Measurements from ENCODE around the gene ARFRP1. TPM values are rescaled to one million over a fixed set of nuclear protein-coding genes. Genes with fewer than 3 reads are reported as not detected.
"Not testable (repeated sequence)": the region's sequence is repeated elsewhere in the genome, so short reads cannot be mapped to it uniquely, and the experiment has no call there.

The ARFRP1 gene
- polyA plus RNA-seq, 3 donors = 18.2 to 31.1 (median 20.7) TPM

DNA sequence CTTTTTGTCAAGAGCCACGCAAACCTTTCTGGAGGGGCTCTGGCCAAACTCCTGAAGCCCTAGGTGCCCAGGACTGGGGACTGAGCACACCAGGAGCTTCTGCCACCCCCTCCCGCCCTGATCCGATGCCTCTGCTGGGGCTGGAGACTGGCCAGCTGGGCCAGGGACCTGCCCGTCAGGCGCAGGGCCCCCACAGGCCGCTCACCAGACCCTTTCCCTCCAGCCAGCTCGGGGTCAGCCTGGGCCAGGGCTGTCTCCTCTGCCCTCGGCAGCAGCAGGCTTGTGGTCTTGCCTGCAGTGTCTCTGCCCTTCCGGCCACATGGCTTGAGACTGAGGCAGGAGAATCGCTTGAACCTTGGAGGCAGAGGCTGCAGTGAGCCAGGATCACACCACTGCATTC is 35.1 kb downstream of the ARFRP1 start:
- H3K9ac ChIP-seq (ENCODE audit: insufficient read depth, low read length, poor library complexity, severe bottlenecking) = no peak overlapping the region
- Mint-ChIP-seq H3K4me3 (no peak overlapping the region), H3K36me3 (peaks cover 43 to 67% of the 10 kb centered on the region in 2 donors), H3K9me3 (no peaks in the 10 kb centered on the region), H3K27ac (peak overlapping the region in 1 of 7 donors; percentile 25), H3K27me3 (ENCODE audit: low read depth in 3 of 3) (peaks cover 0 to 2% (median 0%) of the 10 kb centered on the region in 3 donors), H3K4me1 (no peaks in the 10 kb centered on the region)
- peaks cover 33 to 55% of the 10 kb centered on the region in 2 donors for H3K36me3 ChIP-seq (replicated peaks in 1 of 2; ENCODE audit: control insufficient read depth in 1 of 2, insufficient read depth in 2 of 2, low read length in 2 of 2)
- H3K79me2 ChIP-seq (ENCODE audit: insufficient read depth, low read length) = no peaks in the 10 kb centered on the region
- DNase-seq = no peak
- WGBS (ENCODE audit: insufficient coverage) = 99% methylated on average over 10 of the region's 10 CpGs
- no peaks in the 10 kb centered on the region for H3K4me1 ChIP-seq (ENCODE audit: control insufficient read depth in 1 of 2, insufficient read depth in 2 of 2, low read length in 2 of 2)
- no peak overlapping the region for H2AFZ ChIP-seq (ENCODE audit: insufficient read depth, low read depth, low read length, poor library complexity, severe bottlenecking)
- no peaks in the 10 kb centered on the region for H3K27me3 ChIP-seq (ENCODE audit: control insufficient read depth in 2 of 2, insufficient read depth in 2 of 2, low read length in 2 of 2)
- no peak overlapping the region for H3K4me3 ChIP-seq (replicated peaks in 1 of 3; ENCODE audit: low read depth in 2 of 3, low read length in 3 of 3)
- no peak overlapping the region for H3K27ac ChIP-seq (ENCODE audit: low read depth in 1 of 2, low read length in 2 of 2)
- intact Hi-C loops (cut with micrococcal nuclease) = no loop called here
- no peaks in the 10 kb centered on the region for H3K9me3 ChIP-seq (replicated peaks in 1 of 2; ENCODE audit: control insufficient read depth in 1 of 2, insufficient read depth in 1 of 2, low read length in 2 of 2)
- TF ChIP-seq, protein P1, sequence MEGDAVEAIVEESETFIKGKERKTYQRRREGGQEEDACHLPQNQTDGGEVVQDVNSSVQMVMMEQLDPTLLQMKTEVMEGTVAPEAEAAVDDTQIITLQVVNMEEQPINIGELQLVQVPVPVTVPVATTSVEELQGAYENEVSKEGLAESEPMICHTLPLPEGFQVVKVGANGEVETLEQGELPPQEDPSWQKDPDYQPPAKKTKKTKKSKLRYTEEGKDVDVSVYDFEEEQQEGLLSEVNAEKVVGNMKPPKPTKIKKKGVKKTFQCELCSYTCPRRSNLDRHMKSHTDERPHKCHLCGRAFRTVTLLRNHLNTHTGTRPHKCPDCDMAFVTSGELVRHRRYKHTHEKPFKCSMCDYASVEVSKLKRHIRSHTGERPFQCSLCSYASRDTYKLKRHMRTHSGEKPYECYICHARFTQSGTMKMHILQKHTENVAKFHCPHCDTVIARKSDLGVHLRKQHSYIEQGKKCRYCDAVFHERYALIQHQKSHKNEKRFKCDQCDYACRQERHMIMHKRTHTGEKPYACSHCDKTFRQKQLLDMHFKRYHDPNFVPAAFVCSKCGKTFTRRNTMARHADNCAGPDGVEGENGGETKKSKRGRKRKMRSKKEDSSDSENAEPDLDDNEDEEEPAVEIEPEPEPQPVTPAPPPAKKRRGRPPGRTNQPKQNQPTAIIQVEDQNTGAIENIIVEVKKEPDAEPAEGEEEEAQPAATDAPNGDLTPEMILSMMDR (IDR thresholded peaks at IDR 0.05) = no peak
- H4K20me1 ChIP-seq (ENCODE audit: insufficient read depth, low read length) = no peaks in the 10 kb centered on the region
- H3K4me2 ChIP-seq (replicated peaks; ENCODE audit: extremely low read depth, low read length, poor library complexity, severe bottlenecking) = no peak overlapping the region

DNA sequence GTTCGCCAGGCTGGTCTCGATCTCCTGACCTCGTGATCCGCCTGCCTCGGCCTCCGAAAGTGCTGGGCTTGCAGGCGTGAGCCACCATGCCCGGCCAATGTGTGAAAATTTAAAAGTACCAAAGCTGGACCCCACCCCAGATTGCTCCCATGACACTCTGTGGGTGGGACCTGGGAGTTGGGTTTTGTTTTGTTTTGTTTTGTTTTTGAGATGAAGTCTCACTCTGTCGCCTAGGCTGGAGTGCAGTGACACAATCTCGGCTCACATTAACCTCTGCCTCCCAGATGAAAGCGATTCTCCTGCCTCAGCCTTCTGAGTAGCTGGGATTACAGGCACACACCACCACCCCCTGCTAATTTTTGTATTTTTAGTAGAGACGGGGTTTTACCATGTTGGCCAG is 36.1 kb downstream of the ARFRP1 start:
- peaks cover 41 to 59% of the 10 kb centered on the region in 2 donors for H3K36me3 ChIP-seq (replicated peaks in 1 of 2; ENCODE audit: control insufficient read depth in 1 of 2, insufficient read depth in 2 of 2, low read length in 2 of 2)
- 97% methylated on average over 6 of the region's 12 CpGs for WGBS (ENCODE audit: insufficient coverage)
- H3K79me2 ChIP-seq (ENCODE audit: insufficient read depth, low read length); H4K20me1 ChIP-seq (ENCODE audit: insufficient read depth, low read length); H3K9me3 ChIP-seq (replicated peaks in 1 of 2; ENCODE audit: control insufficient read depth in 1 of 2, insufficient read depth in 1 of 2, low read length in 2 of 2); intact Hi-C loops (cut with micrococcal nuclease); H3K4me3 ChIP-seq (replicated peaks in 1 of 3; ENCODE audit: low read depth in 2 of 3, low read length in 3 of 3); H3K27me3 ChIP-seq (ENCODE audit: control insufficient read depth in 2 of 2, insufficient read depth in 2 of 2, low read length in 2 of 2); H3K27ac Mint-ChIP-seq; H3K9me3 Mint-ChIP-seq; H3K4me1 Mint-ChIP-seq; H3K27me3 Mint-ChIP-seq (ENCODE audit: low read depth in 3 of 3); DNase-seq; H3K4me3 Mint-ChIP-seq; H3K27ac ChIP-seq (ENCODE audit: low read depth in 1 of 2, low read length in 2 of 2); H2AFZ ChIP-seq (ENCODE audit: insufficient read depth, low read depth, low read length, poor library complexity, severe bottlenecking); H3K4me2 ChIP-seq (replicated peaks; ENCODE audit: extremely low read depth, low read length, poor library complexity, severe bottlenecking); H3K4me1 ChIP-seq (ENCODE audit: control insufficient read depth in 1 of 2, insufficient read depth in 2 of 2, low read length in 2 of 2); H3K9ac ChIP-seq (ENCODE audit: insufficient read depth, low read length, poor library complexity, severe bottlenecking): not testable (repeated sequence)
- H3K36me3 Mint-ChIP-seq = peaks cover 47 to 72% of the 10 kb centered on the region in 2 donors

Data from CD14-positive monocyte (primary cell).